Prostate gland (tissue), 2 donors: ENCODE measurements around the gene MAGI3.

Source experiments
- CTCF ChIP-seq, 4 experiments: fragments of 200-600 bp in 2 of 4; fragments of 450-650 bp in 2 of 4; sonication (generic) in 2 of 4; IDR thresholded peaks; 1 replicate in 3 of 4; 2 replicates in 1 of 4; pipeline ENCODE4 v1.5.1; 2016 to 2019; ENCODE audit warnings: antibody characterized with exemption in 4 of 4, mild to moderate bottlenecking in 2 of 4, moderate library complexity in 2 of 4
- POLR2A ChIP-seq: fragments of 450-650 bp; IDR thresholded peaks from one replicate; pipeline ENCODE4 v1.6.1; 2016; ENCODE audit warnings: antibody characterized with exemption, mild to moderate bottlenecking
- POLR2AphosphoS5 ChIP-seq: sonication (generic); formaldehyde crosslinking; IDR thresholded peaks from one replicate; pipeline ENCODE4 v1.6.1; 2017; ENCODE audit warnings: antibody characterized with exemption

- TF ChIP-seq POLR2AphosphoS5 (no peak), POLR2A (no peak), CTCF (IDR thresholded peaks at IDR 0.05) (no peak)
Measured at GRCh38 chr1:113444857-113445256, 54.5 kb downstream of the MAGI3 start.
